ENCODE data around the gene GOLGA8T.
"Not testable (repeated sequence)": the region's sequence is repeated elsewhere in the genome, so short reads cannot be mapped to it uniquely, and the experiment has no call there.

DNA sequence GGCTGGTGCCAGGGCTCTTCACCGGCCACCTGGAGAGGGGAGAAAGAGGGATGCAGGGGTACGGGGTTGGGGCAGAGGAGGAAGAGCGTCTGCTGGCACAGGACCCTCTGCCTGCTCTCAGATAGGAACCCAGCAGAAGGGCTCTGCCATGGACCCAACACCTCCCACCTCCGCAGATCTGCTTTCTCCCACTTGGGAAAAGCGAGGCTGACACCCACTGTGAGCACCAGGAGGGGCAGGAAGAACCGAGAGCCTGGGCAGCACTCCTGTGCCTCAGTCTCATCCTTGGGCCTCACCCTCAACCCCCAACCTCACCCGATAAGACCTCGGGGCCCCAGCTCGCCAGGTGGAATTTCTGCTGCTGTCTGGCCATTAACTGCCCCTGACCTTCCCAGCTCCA lies 58.0 kb downstream of the GOLGA8T start:
- TF ChIP-seq, protein P1, sequence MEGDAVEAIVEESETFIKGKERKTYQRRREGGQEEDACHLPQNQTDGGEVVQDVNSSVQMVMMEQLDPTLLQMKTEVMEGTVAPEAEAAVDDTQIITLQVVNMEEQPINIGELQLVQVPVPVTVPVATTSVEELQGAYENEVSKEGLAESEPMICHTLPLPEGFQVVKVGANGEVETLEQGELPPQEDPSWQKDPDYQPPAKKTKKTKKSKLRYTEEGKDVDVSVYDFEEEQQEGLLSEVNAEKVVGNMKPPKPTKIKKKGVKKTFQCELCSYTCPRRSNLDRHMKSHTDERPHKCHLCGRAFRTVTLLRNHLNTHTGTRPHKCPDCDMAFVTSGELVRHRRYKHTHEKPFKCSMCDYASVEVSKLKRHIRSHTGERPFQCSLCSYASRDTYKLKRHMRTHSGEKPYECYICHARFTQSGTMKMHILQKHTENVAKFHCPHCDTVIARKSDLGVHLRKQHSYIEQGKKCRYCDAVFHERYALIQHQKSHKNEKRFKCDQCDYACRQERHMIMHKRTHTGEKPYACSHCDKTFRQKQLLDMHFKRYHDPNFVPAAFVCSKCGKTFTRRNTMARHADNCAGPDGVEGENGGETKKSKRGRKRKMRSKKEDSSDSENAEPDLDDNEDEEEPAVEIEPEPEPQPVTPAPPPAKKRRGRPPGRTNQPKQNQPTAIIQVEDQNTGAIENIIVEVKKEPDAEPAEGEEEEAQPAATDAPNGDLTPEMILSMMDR (IDR thresholded peaks at IDR 0.05; ENCODE audit: control extremely low read depth in 1 of 3, insufficient read depth in 1 of 3, low read depth in 1 of 3, low read length in 3 of 3) = not testable (repeated sequence)
- not testable (repeated sequence) for TF ChIP-seq EP300 (IDR thresholded peaks at IDR 0.05; ENCODE audit: borderline replicate concordance in 1 of 2, low read depth in 2 of 2, low read length in 2 of 2); POLR2AphosphoS5 (IDR thresholded peaks at IDR 0.05; ENCODE audit: low read depth, low read length); RAD21 (IDR thresholded peaks at IDR 0.05 in 1 of 2, conservative IDR thresholded peaks at IDR 0.05 in 1 of 2; ENCODE audit: low read depth in 2 of 2, low read length in 2 of 2); BCL11A (IDR thresholded peaks at IDR 0.05; ENCODE audit: low read depth in 2 of 2, low read length in 2 of 2); KDM5A (IDR thresholded peaks at IDR 0.05; ENCODE audit: low read length); POLR2A (IDR thresholded peaks at IDR 0.05; ENCODE audit: control extremely low read depth in 1 of 2, low read depth in 2 of 2, low read length in 2 of 2); SUZ12 (IDR thresholded peaks at IDR 0.05; ENCODE audit: low read length)
- TF ChIP-seq, protein P2, sequence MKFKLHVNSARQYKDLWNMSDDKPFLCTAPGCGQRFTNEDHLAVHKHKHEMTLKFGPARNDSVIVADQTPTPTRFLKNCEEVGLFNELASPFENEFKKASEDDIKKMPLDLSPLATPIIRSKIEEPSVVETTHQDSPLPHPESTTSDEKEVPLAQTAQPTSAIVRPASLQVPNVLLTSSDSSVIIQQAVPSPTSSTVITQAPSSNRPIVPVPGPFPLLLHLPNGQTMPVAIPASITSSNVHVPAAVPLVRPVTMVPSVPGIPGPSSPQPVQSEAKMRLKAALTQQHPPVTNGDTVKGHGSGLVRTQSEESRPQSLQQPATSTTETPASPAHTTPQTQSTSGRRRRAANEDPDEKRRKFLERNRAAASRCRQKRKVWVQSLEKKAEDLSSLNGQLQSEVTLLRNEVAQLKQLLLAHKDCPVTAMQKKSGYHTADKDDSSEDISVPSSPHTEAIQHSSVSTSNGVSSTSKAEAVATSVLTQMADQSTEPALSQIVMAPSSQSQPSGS (IDR thresholded peaks at IDR 0.05; ENCODE audit: low read length) = not testable (repeated sequence)
- TF ChIP-seq, protein P3, sequence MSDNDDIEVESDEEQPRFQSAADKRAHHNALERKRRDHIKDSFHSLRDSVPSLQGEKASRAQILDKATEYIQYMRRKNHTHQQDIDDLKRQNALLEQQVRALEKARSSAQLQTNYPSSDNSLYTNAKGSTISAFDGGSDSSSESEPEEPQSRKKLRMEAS (IDR thresholded peaks at IDR 0.05) = not testable (repeated sequence)
